IMR-90 (cell line): ENCODE data around the gene LZTS3. TPM values are rescaled to one million over a fixed set of nuclear protein-coding genes. Genes with fewer than 3 reads are reported as not detected.

ENCODE experiments used
- ATAC-seq: fragments of 200-7000 bp; cut with Tn5 transposase; 2 replicates; pipeline ENCODE4 v1.9.1; 2020; ENCODE audit warnings: low read depth, mild to moderate bottlenecking, moderate library complexity
- BruUV-seq: library from RNA; stranded (reverse); fragments of 400-500 nt; replicated peaks from 2 replicates; lab custom pipeline; 2021; lab: Mats Ljungman, UMichigan
- CTCF ChIA-PET: fragments of 300-600 bp; formaldehyde crosslinking; extraction: SDS; loops from one replicate; lab custom pipeline; 2021; ENCODE audit warnings: antibody characterized with exemption; lab: Yijun Ruan, JAX
- POLR2A ChIA-PET: fragments of 300-600 bp; sonication (Branson Sonifier 250); formaldehyde crosslinking; loops from one replicate; lab custom pipeline; 2022; ENCODE audit warnings: antibody characterized with exemption; ENCODE audit not compliant: unreplicated experiment; lab: Charles Lee
- DNase-seq: peaks from one replicate; pipeline ENCODE4 v3.0.0; 2013
- H2AFZ ChIP-seq: replicated peaks from 2 replicates; pipeline ENCODE3; 2013; ENCODE audit warnings: low read length, mild to moderate bottlenecking; ENCODE audit not compliant: poor library complexity
- H2AK5ac ChIP-seq: 2 replicates; pipeline ENCODE4 v1.6.1; 2013; ENCODE audit warnings: low read depth, low read length, inconsistent platforms
- H2AK9ac ChIP-seq: replicated peaks from 2 replicates; pipeline ENCODE3; 2013; ENCODE audit warnings: mild to moderate bottlenecking, low read depth, low read length, moderate library complexity; ENCODE audit not compliant: poor library complexity
- H2BK120ac ChIP-seq: 2 replicates; pipeline ENCODE4 v1.6.1; 2013; ENCODE audit warnings: low read depth, low read length, inconsistent platforms
- H2BK15ac ChIP-seq: 3 replicates; pipeline ENCODE4 v1.6.1; 2013; ENCODE audit warnings: low read depth, low read length, inconsistent platforms
- H2BK20ac ChIP-seq: 2 replicates; pipeline ENCODE4 v1.6.1; 2013; ENCODE audit warnings: low read depth, mild to moderate bottlenecking, inconsistent platforms, low read length, moderate library complexity
- H2BK5ac ChIP-seq: 2 replicates; pipeline ENCODE4 v1.6.1; 2013; ENCODE audit warnings: mild to moderate bottlenecking, low read depth, low read length, inconsistent platforms; ENCODE audit not compliant: poor library complexity, severe bottlenecking
- H3K14ac ChIP-seq: replicated peaks from 2 replicates; pipeline ENCODE4 v1.6.1; 2013; ENCODE audit warnings: low read depth, low read length, inconsistent platforms
- H3K18ac ChIP-seq: 2 replicates; pipeline ENCODE4 v1.6.1; 2013; ENCODE audit warnings: low read depth, low read length, control low read depth
- H3K23ac ChIP-seq: 2 replicates; pipeline ENCODE4 v1.6.1; 2013; ENCODE audit warnings: low read depth, low read length, inconsistent platforms
- H3K27ac ChIP-seq: 2 replicates; pipeline ENCODE4 v1.5.1; 2013; ENCODE audit warnings: mild to moderate bottlenecking, control low read depth, low read length; ENCODE audit not compliant: insufficient read depth
- H3K27me3 ChIP-seq: 2 replicates; pipeline ENCODE4 v1.6.1; 2013; ENCODE audit warnings: low read length; ENCODE audit not compliant: control insufficient read depth, insufficient read depth
- H3K36me3 ChIP-seq: 2 replicates; pipeline ENCODE4 v1.6.1; 2013; ENCODE audit warnings: low read length, mixed read lengths; ENCODE audit not compliant: control insufficient read depth, insufficient read depth
- H3K4ac ChIP-seq: 2 replicates; pipeline ENCODE4 v1.6.1; 2013; ENCODE audit warnings: low read depth, low read length, inconsistent platforms
- H3K4me1 ChIP-seq: 2 replicates; pipeline ENCODE4 v1.6.1; 2013; ENCODE audit warnings: low read length, mixed read lengths; ENCODE audit not compliant: control insufficient read depth, insufficient read depth
- H3K4me2 ChIP-seq: 2 replicates; pipeline ENCODE4 v1.6.1; 2013; ENCODE audit warnings: low read depth, mild to moderate bottlenecking, control low read depth, low read length, moderate library complexity
- H3K4me3 ChIP-seq: 2 replicates; pipeline ENCODE4 v1.5.1; 2013; ENCODE audit warnings: low read depth, mild to moderate bottlenecking, control low read depth, low read length, moderate library complexity; ENCODE audit not compliant: insufficient read depth
- H3K56ac ChIP-seq: 2 replicates; pipeline ENCODE4 v1.6.1; 2013; ENCODE audit warnings: low read length, inconsistent platforms; ENCODE audit not compliant: insufficient read depth; ENCODE audit errors: extremely low read depth
- H3K79me1 ChIP-seq, 2 experiments: 2 replicates each; pipeline ENCODE4 v1.6.1; 2013; ENCODE audit warnings: low read length in 2 of 2, inconsistent platforms in 1 of 2, low read depth in 1 of 2
- H3K9ac ChIP-seq: 2 replicates; pipeline ENCODE4 v1.6.1; 2013; ENCODE audit warnings: low read depth, low read length, control low read depth
- H3K9me1 ChIP-seq: 2 replicates; pipeline ENCODE4 v1.6.1; 2013; ENCODE audit warnings: low read length, inconsistent platforms; ENCODE audit not compliant: insufficient read depth
- H3K9me3 ChIP-seq: 2 replicates; pipeline ENCODE4 v1.6.1; 2013; ENCODE audit warnings: low read length; ENCODE audit not compliant: control insufficient read depth, insufficient read depth
- H4K20me1 ChIP-seq: 2 replicates; pipeline ENCODE4 v1.6.1; 2013; ENCODE audit warnings: low read length, inconsistent platforms; ENCODE audit not compliant: insufficient read depth
- H4K5ac ChIP-seq: 2 replicates; pipeline ENCODE4 v1.6.1; 2013; ENCODE audit warnings: mild to moderate bottlenecking, low read depth, low read length, control low read depth
- H4K8ac ChIP-seq, 2 experiments: 2 replicates each; pipeline ENCODE4 v1.6.1; 2013; ENCODE audit warnings: low read depth in 2 of 2, low read length in 2 of 2, control low read depth in 1 of 2, inconsistent platforms in 1 of 2
- H4K91ac ChIP-seq: 2 replicates; pipeline ENCODE4 v1.6.1; 2013; ENCODE audit warnings: low read depth, low read length, inconsistent platforms; ENCODE audit not compliant: insufficient read depth
- BHLHE40 ChIP-seq: fragments of 150-350 bp; IDR thresholded peaks from 2 replicates; pipeline ENCODE4 v1.6.1; 2016; ENCODE audit warnings: mild to moderate bottlenecking, low read depth, low read length
- CEBPB ChIP-seq: IDR thresholded peaks from 2 replicates; pipeline ENCODE4 v1.6.1; 2012; ENCODE audit warnings: low read depth, low read length, improper control_type of control experiment
- CHD1 ChIP-seq: IDR thresholded peaks from 2 replicates; pipeline ENCODE4 v1.6.1; 2012; ENCODE audit warnings: low read depth, low read length, improper control_type of control experiment
- CTCF ChIP-seq: conservative IDR thresholded peaks from 2 replicates; pipeline ENCODE4 v1.5.1; 2012; ENCODE audit warnings: mild to moderate bottlenecking, low read depth, low read length, improper control_type of control experiment
- ELK1 ChIP-seq: fragments of 150-350 bp; IDR thresholded peaks from 2 replicates; pipeline ENCODE4 v1.6.1; 2016; ENCODE audit warnings: low read depth, mild to moderate bottlenecking, low read length, moderate library complexity, borderline replicate concordance
- FOS ChIP-seq: fragments of 150-350 bp; IDR thresholded peaks from 2 replicates; pipeline ENCODE4 v1.6.1; 2016; ENCODE audit warnings: low read depth, low read length
- MAFK ChIP-seq: IDR thresholded peaks from 2 replicates; pipeline ENCODE4 v1.6.1; 2012; ENCODE audit warnings: low read depth, low read length, improper control_type of control experiment
- MXI1 ChIP-seq: IDR thresholded peaks from 2 replicates; pipeline ENCODE4 v1.6.1; 2012; ENCODE audit warnings: low read depth, mild to moderate bottlenecking, low read length, moderate library complexity, borderline replicate concordance
- NFE2L2 ChIP-seq: fragments of 150-350 bp; IDR thresholded peaks from 2 replicates; pipeline ENCODE4 v1.6.1; 2016; ENCODE audit warnings: low read depth, mild to moderate bottlenecking, low read length
- POLR2A ChIP-seq: IDR thresholded peaks from 2 replicates; pipeline ENCODE4 v1.6.1; 2012; ENCODE audit warnings: mild to moderate bottlenecking, low read depth, low read length
- RAD21 ChIP-seq: IDR thresholded peaks from 2 replicates; pipeline ENCODE4 v1.6.1; 2012; ENCODE audit warnings: low read length, improper control_type of control experiment
- RFX5 ChIP-seq: IDR thresholded peaks from 2 replicates; pipeline ENCODE4 v1.8.0; 2012; ENCODE audit warnings: low read depth, mild to moderate bottlenecking, low read length, moderate library complexity
- SMC3 ChIP-seq: fragments of 150-350 bp; IDR thresholded peaks from 2 replicates; pipeline ENCODE4 v1.6.1; 2016; ENCODE audit warnings: low read depth, mild to moderate bottlenecking, antibody characterized with exemption, low read length, moderate library complexity
- USF2 ChIP-seq: fragments of 150-350 bp; IDR thresholded peaks from 2 replicates; pipeline ENCODE4 v1.6.1; 2017; ENCODE audit warnings: mild to moderate bottlenecking, antibody characterized with exemption, low read length, low read depth
- WGBS, 2 experiments: methylation state at CpG; one replicate each; pipeline versions ENCODE4 v1.1.5 to v1.1.7; 2013; ENCODE audit warnings: missing lambda C conversion rate in 2 of 2; ENCODE audit not compliant: insufficient read length in 1 of 2; ENCODE audit errors: extremely low coverage in 2 of 2; 5-methylcytosine and 5-hydroxymethylcytosine counted together
- dilution Hi-C: fragments of 300-500 bp; cut with HindIII; formaldehyde crosslinking; loops from one replicate; pipeline ENCODE4 v1.14.3; 2018; ENCODE audit warnings: low sequenced_read_pairs; ENCODE audit not compliant: unreplicated experiment
- in situ Hi-C: fragments of 300-500 bp; cut with MboI; formaldehyde crosslinking; loops from 3 replicates; pipeline ENCODE4 v1.14.3; 2019; ENCODE audit warnings: low sequenced_read_pairs, inconsistent platforms, mixed read lengths
- intact Hi-C: fragments of 100-400 bp; cut with micrococcal nuclease; formaldehyde crosslinking; loops from 2 replicates; pipeline ENCODE4 v1.10.0; 2022
- polyA plus RNA-seq, 3 experiments: library from polyadenylated mRNA; depleted of rRNA; stranded (reverse); fragments of >200 nt; gene quantifications; 2 replicates each; pipeline ENCODE4 v1.2.3, GENCODE V29; 2012; ENCODE audit warnings: low replicate concordance in 1 of 3
- total RNA-seq: library from RNA; depleted of rRNA; stranded (reverse); fragments of >200 nt; gene quantifications from 2 replicates; pipeline ENCODE4 v1.2.3, GENCODE V29; 2012

Gene LZTS3
- total and polyA plus RNA-seq, 2 of the 4 experiments (the other 2 are of a cell fraction): 1.4 to 3.2 TPM

DNA sequence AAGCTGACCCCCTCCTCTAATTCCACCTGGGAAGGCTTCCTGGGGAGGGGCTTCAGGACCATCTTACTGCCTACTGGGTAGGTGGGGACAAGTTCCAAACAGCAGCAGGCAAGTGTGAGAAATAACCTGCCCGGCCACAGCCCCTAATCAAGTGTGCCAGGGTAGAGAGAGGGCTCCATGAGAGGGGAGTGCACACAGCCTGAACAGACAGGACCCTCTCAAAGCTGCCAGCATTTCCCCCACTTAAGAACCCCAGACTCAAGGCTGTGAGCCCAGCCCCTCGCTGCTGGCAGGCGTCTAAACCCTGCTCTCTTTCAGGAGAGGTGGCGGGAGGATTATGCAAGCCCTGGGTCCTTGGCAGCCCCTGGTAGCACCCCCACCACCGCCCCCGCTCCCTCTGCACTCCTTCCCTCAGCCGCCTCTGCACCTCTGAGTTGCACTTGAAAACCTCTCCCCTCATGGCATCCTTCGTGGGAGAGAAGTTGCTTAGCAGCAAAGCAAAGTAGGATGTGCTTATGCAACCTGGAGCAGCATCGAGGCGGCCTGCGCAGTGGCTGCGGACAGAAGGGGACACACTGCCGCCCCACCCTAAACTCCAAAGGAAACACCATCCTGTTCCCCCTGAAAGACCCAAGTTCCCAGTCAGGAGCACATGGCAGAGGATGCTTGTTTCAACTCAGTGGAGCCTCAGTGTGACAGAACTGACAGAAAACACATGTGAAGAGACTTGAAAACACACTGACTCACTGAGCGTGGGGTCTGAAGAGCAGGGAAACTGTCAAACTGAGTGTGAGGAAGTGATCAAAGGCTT, 20.7 kb upstream of the LZTS3 start:
- no peak for TF ChIP-seq MXI1
- TF ChIP-seq CEBPB: no peak
- TF ChIP-seq NFE2L2: no peak
- TF ChIP-seq POLR2A: no peak
- TF ChIP-seq MAFK: no peak
- no peak for TF ChIP-seq SMC3
- no peak for TF ChIP-seq BHLHE40
- no peak for TF ChIP-seq ELK1
- no peak for TF ChIP-seq USF2
- TF ChIP-seq CHD1: no peak
- no peak for TF ChIP-seq CTCF
- no peak for TF ChIP-seq FOS
- TF ChIP-seq RAD21: no peak
- TF ChIP-seq RFX5: no peak
- intact Hi-C loops: no loop called here
- Histone ChIP-seq H2AFZ (no peak overlapping the region), H2AK5ac (no peak overlapping the region), H3K27me3 (no peaks in the 10 kb centered on the region), H3K4me2 (no peak overlapping the region), H2BK15ac (no peak overlapping the region), H2AK9ac (no peak overlapping the region), H3K79me1 (no peaks in the 10 kb centered on the region), H4K91ac (no peak overlapping the region), H2BK120ac (no peak overlapping the region), H3K27ac (no peak overlapping the region), H3K36me3 (peaks cover 66% of the 10 kb centered on the region), H2BK20ac (no peak overlapping the region), H3K4ac (no peak overlapping the region), H3K9me3 (no peaks in the 10 kb centered on the region), H2BK5ac (no peak overlapping the region), H3K4me1 (no peaks in the 10 kb centered on the region), H4K5ac (no peak overlapping the region), H3K9me1 (no peaks in the 10 kb centered on the region), H3K56ac (no peak overlapping the region), H3K14ac (no peak overlapping the region), H4K8ac (no peak overlapping the region), H3K23ac (no peak overlapping the region), H3K9ac (no peak overlapping the region), H3K18ac (no peak overlapping the region), H4K20me1 (no peaks in the 10 kb centered on the region), H3K4me3 (no peak overlapping the region)
- in situ Hi-C loops: no loop called here
- ATAC-seq: no peak
- ChIA-PET POLR2A (no interaction called here), CTCF (no interaction called here)
- DNase-seq: no peak
- WGBS, 2 experiments: 80% methylated on average over 2 of the region's 14 CpGs; no CpG with 5 or more reads in 1 of the 2 experiments
- dilution Hi-C loops: no loop called here
- no TSS peak for BruUV-seq
